ENCODE results near the gene ZIC3.
"Not testable (repeated sequence)": the region's sequence is repeated elsewhere in the genome, so short reads cannot be mapped to it uniquely, and the experiment has no call there.

The ZIC3 gene

GRCh38 chrX:137565921-137566745 lies at the start of gene ZIC3:
TSS of gene ZIC3 (plus strand) at chrX:137566127. CDS start at chrX:137566692, 565 bp downstream.
- no peak for DNase-seq

GRCh38 chrX:137519459-137519858 lies 46.5 kb upstream of the ZIC3 start:
- no peak for DNase-seq

GRCh38 chrX:137545711-137546651 lies 19.9 kb upstream of the ZIC3 start:
- no peak for DNase-seq

GRCh38 chrX:137547291-137547690 lies 18.6 kb upstream of the ZIC3 start:
- DNase-seq, result no peak

- DNase-seq, result no peak
Observed at GRCh38 chrX:137548261-137548660, 17.7 kb upstream of the ZIC3 start.

GRCh38 chrX:137549073-137549472 lies 16.9 kb upstream of the ZIC3 start:
- no peak for DNase-seq

GRCh38 chrX:137549851-137550664 lies 15.9 kb upstream of the ZIC3 start:
- no peak for DNase-seq

GRCh38 chrX:137550665-137551261 lies 15.2 kb upstream of the ZIC3 start:
- DNase-seq, result no peak

- DNase-seq, result not testable (repeated sequence)
Observed at GRCh38 chrX:137552098-137552497, 13.8 kb upstream of the ZIC3 start.

GRCh38 chrX:137562096-137562495 lies 3.8 kb upstream of the ZIC3 start:
- DNase-seq, result no peak

GRCh38 chrX:137563681-137564651 lies 2.0 kb upstream of the ZIC3 start:
- no peak for DNase-seq

- DNase-seq, result no peak
Observed at GRCh38 chrX:137565318-137565904, 516 bp upstream of the ZIC3 start.

- DNase-seq, result no peak
Observed at GRCh38 chrX:137566746-137567679, 1.1 kb downstream of the ZIC3 start.

- DNase-seq, result no peak
Observed at GRCh38 chrX:137567682-137568232, 1.8 kb downstream of the ZIC3 start.

- no peak for DNase-seq
Observed at GRCh38 chrX:137568741-137569469, 3.0 kb downstream of the ZIC3 start.

GRCh38 chrX:137569470-137569891 lies 3.6 kb downstream of the ZIC3 start:
- DNase-seq, result no peak

- no peak for DNase-seq
Observed at GRCh38 chrX:137573324-137574101, 7.6 kb downstream of the ZIC3 start.
